DMS79 (cell line): ENCODE data around the gene ABHD17A.
"Not testable (repeated sequence)": the region's sequence is repeated elsewhere in the genome, so short reads cannot be mapped to it uniquely, and the experiment has no call there.

Source experiments
- DNase-seq: peaks from one replicate; lab custom pipeline; 2025; lab: John Stamatoyannopoulos, UW

The ABHD17A gene

GRCh38 chr19:1909761-1910080 lies 24.4 kb upstream of the ABHD17A start:
- DNase-seq = no peak

- DNase-seq = no peak
Measured at GRCh38 chr19:1908364-1908678, 23.0 kb upstream of the ABHD17A start.

GRCh38 chr19:1907563-1908363 lies 22.5 kb upstream of the ABHD17A start:
- DNase-seq = no peak

- no peak for DNase-seq
Measured at GRCh38 chr19:1906985-1907562, 21.8 kb upstream of the ABHD17A start.

- no peak for DNase-seq
Measured at GRCh38 chr19:1905863-1906375, 20.6 kb upstream of the ABHD17A start.

- DNase-seq = peak; percentile 96
Measured at GRCh38 chr19:1905110-1905862, 20.0 kb upstream of the ABHD17A start, which contains the start of the genes ADAT3 and SCAMP4. Gene ADAT3 (plus strand): TSS chr19:1905399. CDS start chr19:1912048, 6,649 bp downstream. Gene SCAMP4 (plus strand): TSS chr19:1905399. CDS start chr19:1915020, 9,621 bp downstream.

GRCh38 chr19:1904860-1905109 lies 19.5 kb upstream of the ABHD17A start:
- DNase-seq = no peak

- DNase-seq = no peak
Measured at GRCh38 chr19:1902923-1903322, 17.6 kb upstream of the ABHD17A start.

- DNase-seq = no peak
Measured at GRCh38 chr19:1901940-1902404, 16.7 kb upstream of the ABHD17A start.

- DNase-seq = no peak
Measured at GRCh38 chr19:1896508-1896907, 11.2 kb upstream of the ABHD17A start.

- no peak for DNase-seq
Measured at GRCh38 chr19:1893791-1894190, 8.5 kb upstream of the ABHD17A start.

GRCh38 chr19:1889907-1890306 lies 4.6 kb upstream of the ABHD17A start:
- no peak for DNase-seq

- no peak for DNase-seq
Measured at GRCh38 chr19:1888385-1888784, 3.1 kb upstream of the ABHD17A start.

GRCh38 chr19:1886360-1886759 lies 1.1 kb upstream of the ABHD17A start:
- not testable (repeated sequence) for DNase-seq

GRCh38 chr19:1884719-1885334 lies 469 bp downstream of the ABHD17A start:
- no peak for DNase-seq

- DNase-seq = no peak
Measured at GRCh38 chr19:1884291-1884718, 991 bp downstream of the ABHD17A start.

GRCh38 chr19:1883784-1884183 lies 1.5 kb downstream of the ABHD17A start:
- no peak for DNase-seq

GRCh38 chr19:1882786-1883692 lies 2.3 kb downstream of the ABHD17A start:
- no peak for DNase-seq

GRCh38 chr19:1882089-1882785 lies 3.1 kb downstream of the ABHD17A start:
- DNase-seq = no peak

GRCh38 chr19:1881393-1882088 lies 3.8 kb downstream of the ABHD17A start:
- DNase-seq = not testable (repeated sequence)
